ENCODE results near the gene CHTOP. TPM values are rescaled to one million over a fixed set of nuclear protein-coding genes. Genes with fewer than 3 reads are reported as not detected.

The CHTOP gene
- total RNA-seq, 1 donor from 2014 or later, result 75.5 TPM

- Histone ChIP-seq H3K4me3 (peak overlapping the region; percentile 66), H3K36me3 (peaks cover 46% of the 10 kb centered on the region), H3K9me3 (replicated peaks) (no peaks in the 10 kb centered on the region), H3K4me1 (peaks cover 64% of the 10 kb centered on the region), H3K27me3 (ENCODE audit: low read depth) (no peaks in the 10 kb centered on the region), H3K27ac (replicated peaks) (peak overlapping the region; percentile 100)
- DNase-seq, result no peak
- no peak for TF ChIP-seq CTCF (IDR thresholded peaks at IDR 0.05; ENCODE audit: borderline replicate concordance)
- intact Hi-C loops (cut with micrococcal nuclease), result no loop called here
Observed at GRCh38 chr1:153624965-153625611, 8.8 kb upstream of the CHTOP start.

GRCh38 chr1:153626477-153626903 is 7.4 kb upstream of the CHTOP start:
- H3K27ac ChIP-seq (replicated peaks), result peak overlapping the region; percentile 100
- peaks cover 36% of the 10 kb centered on the region for H3K36me3 ChIP-seq
- peaks cover 78% of the 10 kb centered on the region for H3K4me1 ChIP-seq
- H3K4me3 ChIP-seq, result peak overlapping the region; percentile 66
- no peaks in the 10 kb centered on the region for H3K27me3 ChIP-seq (ENCODE audit: low read depth)
- no peaks in the 10 kb centered on the region for H3K9me3 ChIP-seq (replicated peaks)
- no peak for DNase-seq
- TF ChIP-seq CTCF (IDR thresholded peaks at IDR 0.05; ENCODE audit: borderline replicate concordance), result no peak
- intact Hi-C loops (cut with micrococcal nuclease), result no loop called here

GRCh38 chr1:153626904-153627714 is 6.8 kb upstream of the CHTOP start, which contains the start of gene S100A13:
Gene S100A13, minus strand, starts transcription at chr1:153627505. Its CDS starts 1,033 bp downstream, at chr1:153626472.
- Histone ChIP-seq H3K9me3 (replicated peaks) (no peaks in the 10 kb centered on the region), H3K4me1 (peaks cover 84% of the 10 kb centered on the region), H3K27ac (replicated peaks) (peak within 1 kb of the TSS; percentile 100), H3K27me3 (ENCODE audit: low read depth) (no peaks in the 10 kb centered on the region), H3K4me3 (peak within 1 kb of the TSS; percentile 66), H3K36me3 (peaks cover 30% of the 10 kb centered on the region)
- peak; percentile 62 for TF ChIP-seq CTCF (IDR thresholded peaks at IDR 0.05; ENCODE audit: borderline replicate concordance)
- intact Hi-C loops (cut with micrococcal nuclease), result no loop called here
- DNase-seq, result peak; percentile 72

GRCh38 chr1:153627715-153628626 is 5.9 kb upstream of the CHTOP start, which contains the start of gene S100A1:
Gene S100A1, plus strand, starts transcription at chr1:153628434. Its CDS starts 2,088 bp downstream, at chr1:153630522.
- peak; percentile 81 for DNase-seq
- Histone ChIP-seq H3K27ac (replicated peaks) (peak within 1 kb of the TSS; percentile 100), H3K9me3 (replicated peaks) (no peaks in the 10 kb centered on the region), H3K4me1 (peaks cover 93% of the 10 kb centered on the region), H3K27me3 (ENCODE audit: low read depth) (no peaks in the 10 kb centered on the region), H3K36me3 (peaks cover 21% of the 10 kb centered on the region), H3K4me3 (peak within 1 kb of the TSS; percentile 66)
- intact Hi-C loops (cut with micrococcal nuclease), result no loop called here
- no peak for TF ChIP-seq CTCF (IDR thresholded peaks at IDR 0.05; ENCODE audit: borderline replicate concordance)

Data from left ventricle myocardium inferior (tissue), 1 donor.